Measurements from ENCODE around the gene XRCC2.

DNA sequence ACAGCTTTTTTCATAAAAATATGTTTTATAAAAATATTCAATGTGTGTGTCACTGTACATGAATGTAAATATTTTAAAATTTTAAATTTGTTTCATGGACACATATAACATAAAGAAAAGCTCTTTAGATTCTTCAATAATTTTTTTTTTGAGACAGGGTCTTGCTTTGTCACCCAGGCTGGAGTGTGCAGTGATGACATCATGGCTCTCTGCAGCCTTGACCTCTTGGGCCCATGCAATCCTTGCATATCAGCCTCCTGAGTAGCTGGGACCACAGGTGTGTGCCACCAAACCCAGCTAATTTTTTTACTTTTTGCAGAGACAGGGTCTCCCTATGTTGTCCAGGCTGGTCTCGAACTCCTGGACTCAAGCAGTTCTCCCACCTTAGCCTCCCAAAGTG is 9.9 kb downstream of the XRCC2 start:
- TF ChIP-seq CTCF (IDR thresholded peaks at IDR 0.05) (no peak), EP300 (IDR thresholded peaks at IDR 0.05) (no peak), POLR2A (IDR thresholded peaks at IDR 0.05) (no peak)
